Left lung (tissue), 10 donors: ENCODE results near the gene STX3. TPM values are rescaled to one million over a fixed set of nuclear protein-coding genes. Genes with fewer than 3 reads are reported as not detected.

Experiments used
- ATAC-seq: fragments of 200-7000 bp; cut with Tn5 transposase; one replicate; pipeline ENCODE4 v1.9.1; 2020; ENCODE audit warnings: moderate library complexity
- DNase-seq, 4 donors: peaks; one replicate each; pipeline ENCODE4 v3.0.0-alpha.2; 2013 to 2020
- H3K27ac ChIP-seq, 2 donors: fragments of 200-600 bp; sonication (generic) in 1 of 2; one replicate each; pipeline versions ENCODE4 v1.5.0 to v1.8.0; 2020 to 2021
- H3K27me3 ChIP-seq, 2 donors: fragments of 200-600 bp; sonication (generic) in 1 of 2; one replicate each; pipeline versions ENCODE4 v1.5.0 to v1.8.0; 2020 to 2021
- H3K36me3 ChIP-seq, 2 donors: fragments of 200-600 bp; sonication (generic) in 1 of 2; one replicate each; pipeline versions ENCODE4 v1.5.0 to v1.8.0; 2020 to 2021
- H3K4me1 ChIP-seq, 2 donors: fragments of 200-600 bp; one replicate each; pipeline ENCODE4 v1.8.0; 2021
- H3K4me3 ChIP-seq, 2 donors: fragments of 200-600 bp; sonication (generic) in 1 of 2; one replicate each; pipeline versions ENCODE4 v1.5.0 to v1.8.0; 2020 to 2021; ENCODE audit warnings: mild to moderate bottlenecking in 1 of 2
- H3K9me3 ChIP-seq, 2 donors: fragments of 200-600 bp; sonication (generic) in 1 of 2; one replicate each; pipeline versions ENCODE4 v1.5.0 to v1.8.0; 2020 to 2021
- CTCF ChIP-seq, 2 donors: fragments of 200-600 bp; sonication (generic) in 1 of 2; IDR thresholded peaks; one replicate each; pipeline versions ENCODE4 v1.5.0 to v1.8.0; 2021; ENCODE audit warnings: antibody characterized with exemption in 2 of 2
- intact Hi-C, 2 donors: fragments of 100-400 bp; cut with DNase I; formaldehyde crosslinking; loops; one replicate each; pipeline versions ENCODE4 v1.11.2 to v1.14.2; 2022
- polyA plus RNA-seq, 6 donors: library from polyadenylated mRNA; unstranded; fragments of 120-200 nt; gene quantifications; one replicate each; pipeline ENCODE4 v1.2.1, GENCODE V29; 2013; ENCODE audit not compliant: insufficient read length in 6 of 6
- total RNA-seq, 2 donors: library from RNA; stranded (reverse); fragmentation: NEBNext Ultra II Directional; extraction: Animal tissue kit (Norgen Biotek cat#: 25700); gene quantifications; one replicate each; pipeline ENCODE4 v1.2.1, GENCODE V29; 2021
- donor health status: DM: no; HTN: yes; CAD: no.
- donor health status: DM: no; HTN: no; CAD: no.

Gene STX3
- total and polyA plus RNA-seq, 8 donors, result 26.8 to 66.7 (median 31.2) TPM

- Histone ChIP-seq H3K9me3 (no peaks in the 10 kb centered on the region), H3K4me1 (no peaks in the 10 kb centered on the region), H3K27ac (no peak overlapping the region), H3K4me3 (no peak overlapping the region), H3K36me3 (no peaks in the 10 kb centered on the region), H3K27me3 (no peaks in the 10 kb centered on the region)
- intact Hi-C loops, result no loop called here
- TF ChIP-seq CTCF (IDR thresholded peaks at IDR 0.05), result no peak
- DNase-seq, result no peak
- no peak for ATAC-seq
Measured at GRCh38 chr11:59708537-59708936, 46.6 kb upstream of the STX3 start.

GRCh38 chr11:59710136-59710847 lies 44.9 kb upstream of the STX3 start:
- Histone ChIP-seq H3K4me3 (no peak overlapping the region), H3K9me3 (no peaks in the 10 kb centered on the region), H3K27me3 (peaks cover 0 to under 1% of the 10 kb centered on the region in 2 donors), H3K4me1 (no peaks in the 10 kb centered on the region), H3K27ac (no peak overlapping the region), H3K36me3 (no peaks in the 10 kb centered on the region)
- ATAC-seq, result no peak
- no peak for TF ChIP-seq CTCF (IDR thresholded peaks at IDR 0.05)
- no peak for DNase-seq
- intact Hi-C loops, result no loop called here

- ATAC-seq, result no peak
- H3K36me3 ChIP-seq, result no peaks in the 10 kb centered on the region
- H3K27ac ChIP-seq, result no peak within 1 kb of the TSS
- no peak within 1 kb of the TSS for H3K4me3 ChIP-seq
- no peak for DNase-seq
- no peak for TF ChIP-seq CTCF (IDR thresholded peaks at IDR 0.05)
- no peaks in the 10 kb centered on the region for H3K9me3 ChIP-seq
- H3K27me3 ChIP-seq, result peaks cover 0 to 12% of the 10 kb centered on the region in 2 donors
- intact Hi-C loops, result no loop called here
- H3K4me1 ChIP-seq, result no peaks in the 10 kb centered on the region
Measured at GRCh38 chr11:59713745-59714144, 41.4 kb upstream of the STX3 start, which contains the start of gene OR10V1. Gene OR10V1, minus strand, starts transcription at chr11:59713845. Its CDS starts 0 bp downstream, at chr11:59713845.

- intact Hi-C loops, result no loop called here
- no peak for ATAC-seq
- DNase-seq, result no peak
- TF ChIP-seq CTCF (IDR thresholded peaks at IDR 0.05), result no peak
- no peaks in the 10 kb centered on the region for H3K36me3 ChIP-seq
- no peaks in the 10 kb centered on the region for H3K4me1 ChIP-seq
- no peak overlapping the region for H3K27ac ChIP-seq
- H3K27me3 ChIP-seq, result peaks cover 0 to 12% of the 10 kb centered on the region in 2 donors
- no peak overlapping the region for H3K4me3 ChIP-seq
- no peaks in the 10 kb centered on the region for H3K9me3 ChIP-seq
Measured at GRCh38 chr11:59716051-59716450, 39.1 kb upstream of the STX3 start.

- ATAC-seq, result no peak
- DNase-seq, result no peak
- no peaks in the 10 kb centered on the region for H3K36me3 ChIP-seq
- no peaks in the 10 kb centered on the region for H3K4me1 ChIP-seq
- no peak for TF ChIP-seq CTCF (IDR thresholded peaks at IDR 0.05)
- no peak overlapping the region for H3K4me3 ChIP-seq
- peaks cover 0 to 16% of the 10 kb centered on the region in 2 donors for H3K27me3 ChIP-seq
- intact Hi-C loops, result no loop called here
- H3K9me3 ChIP-seq, result no peaks in the 10 kb centered on the region
- no peak overlapping the region for H3K27ac ChIP-seq
Measured at GRCh38 chr11:59719556-59719955, 35.6 kb upstream of the STX3 start.
